ENCODE measurements around the gene DLGAP4.

The DLGAP4 gene

DNA sequence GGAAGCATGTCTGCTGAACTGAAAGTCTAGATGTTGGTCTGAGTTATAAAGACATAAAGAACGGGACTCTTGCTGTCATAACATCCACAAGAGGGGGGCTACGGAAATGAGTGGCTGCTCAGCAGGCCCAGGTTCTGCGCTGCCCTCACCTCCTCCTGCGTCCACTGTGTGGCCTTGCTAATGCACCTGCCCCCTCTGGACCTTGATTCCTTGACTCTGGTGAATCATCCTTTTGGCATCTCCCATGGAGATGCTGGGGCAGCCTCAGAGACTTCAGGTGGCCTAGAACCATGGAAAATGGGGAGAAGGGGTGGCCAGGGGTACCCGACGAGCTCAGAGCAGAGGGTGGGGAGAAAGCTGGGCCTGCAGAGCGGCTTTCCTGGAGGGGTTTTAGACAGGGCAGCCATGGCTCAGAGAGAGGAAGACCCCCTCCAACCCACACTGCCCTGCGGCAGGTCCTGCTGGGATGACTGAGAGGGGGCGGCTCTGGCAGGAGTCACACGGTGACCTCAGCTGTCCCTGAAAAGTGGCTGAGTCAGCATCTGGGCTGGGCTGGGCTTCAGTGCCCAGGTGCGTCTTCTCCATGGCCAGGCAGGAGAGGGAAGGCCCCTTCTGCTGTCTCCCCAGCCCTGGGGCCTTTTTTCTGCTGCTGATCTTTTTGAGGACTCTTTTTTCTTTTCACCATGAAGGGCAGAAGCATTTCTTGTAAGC is 46.9 kb downstream of the DLGAP4 start:
- no peak for DNase-seq (ENCODE audit: low read depth in 4 of 4, low spot score in 1 of 4)

DNA sequence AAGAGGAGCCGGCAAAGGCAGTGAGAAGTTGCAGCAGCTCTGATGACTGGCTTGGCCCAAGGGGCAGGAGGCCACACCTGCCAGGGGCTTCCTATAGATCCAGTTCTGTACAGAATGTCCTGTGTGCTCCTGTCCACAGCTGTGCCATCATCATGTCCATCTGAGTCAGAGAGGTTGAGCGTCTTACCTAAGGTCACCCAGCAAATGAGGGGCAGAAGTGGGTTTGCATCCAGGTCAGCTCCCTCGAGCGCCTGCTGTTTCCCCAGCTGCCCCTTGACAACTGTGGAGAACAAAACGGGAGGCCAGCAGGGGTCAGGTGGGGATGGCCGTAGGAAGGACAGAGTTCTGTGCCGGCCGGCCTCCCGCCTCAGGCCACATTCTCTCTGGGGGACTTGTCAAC is 47.6 kb downstream of the DLGAP4 start:
- DNase-seq (ENCODE audit: low read depth in 4 of 4, low spot score in 1 of 4) = no peak

DNA sequence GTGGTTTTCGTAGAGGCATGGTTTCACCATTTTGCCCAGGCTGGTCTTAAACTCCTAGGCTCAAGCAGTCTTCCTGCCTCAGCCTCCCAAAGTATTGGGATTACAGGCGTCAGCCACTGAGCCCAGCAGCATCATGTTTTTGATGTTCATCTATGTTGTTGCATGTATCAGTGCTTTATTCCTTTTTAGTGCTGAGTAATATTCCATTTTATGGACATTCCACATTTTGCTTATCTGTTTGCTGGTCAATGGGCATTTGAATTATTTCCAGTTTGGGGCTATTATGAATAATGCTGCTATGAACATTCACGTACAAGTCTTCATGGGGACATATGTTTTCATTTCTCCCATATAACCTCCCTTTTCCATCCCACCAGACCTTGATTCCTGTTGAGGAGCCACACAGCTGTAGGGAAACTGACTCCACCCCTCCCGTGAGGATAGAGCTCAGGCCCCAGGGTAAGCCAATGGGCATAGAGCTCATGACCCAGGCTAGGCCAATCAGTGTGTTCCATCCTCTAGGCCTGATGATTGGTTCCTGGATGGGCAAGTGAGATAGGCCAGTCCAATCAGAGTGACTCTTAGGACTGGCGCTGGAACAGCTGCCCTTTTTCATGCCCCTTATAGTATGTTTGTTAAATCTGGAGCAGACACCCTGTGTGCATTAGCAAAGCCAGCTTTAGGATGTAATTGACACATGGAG is 49.5 kb downstream of the DLGAP4 start:
- no peak for DNase-seq (ENCODE audit: low read depth in 4 of 4, low spot score in 1 of 4)

DNA sequence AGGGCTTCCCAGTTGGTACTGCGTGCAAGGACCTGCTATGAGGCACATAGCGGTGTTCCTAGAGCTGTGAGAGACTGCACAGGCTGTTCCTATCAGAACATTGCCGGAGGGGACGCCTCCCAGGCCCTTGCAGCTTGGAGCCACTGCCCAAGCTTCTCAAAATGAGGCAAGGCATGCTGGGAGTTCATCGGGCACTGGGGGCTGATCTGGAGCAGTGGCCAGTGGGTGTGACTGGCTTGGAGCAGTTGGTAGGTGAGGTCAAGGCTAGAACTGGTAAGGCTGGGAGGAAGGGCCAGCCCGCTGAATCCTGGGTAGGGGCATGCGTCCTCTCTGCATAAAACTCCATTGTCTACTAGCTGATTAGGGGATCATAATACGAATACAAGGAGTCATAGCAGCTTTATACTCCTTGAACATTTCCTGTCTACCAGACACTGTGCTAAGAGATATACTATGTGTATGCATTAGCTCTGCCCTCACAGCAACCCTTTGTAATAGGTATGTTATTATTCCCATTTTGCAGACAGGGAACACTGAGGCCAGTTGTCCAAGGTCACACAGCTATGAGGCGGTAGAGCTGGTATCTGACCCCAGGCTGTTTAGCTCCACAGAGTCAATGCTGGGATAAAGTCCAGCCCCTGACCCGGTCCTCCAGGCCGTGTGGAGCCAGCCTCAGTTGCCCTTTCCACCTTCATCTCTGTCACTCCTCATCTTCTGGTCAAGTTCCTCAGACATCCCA is 53.7 kb downstream of the DLGAP4 start:
- DNase-seq (ENCODE audit: low read depth in 4 of 4, low spot score in 1 of 4) = no peak

DNA sequence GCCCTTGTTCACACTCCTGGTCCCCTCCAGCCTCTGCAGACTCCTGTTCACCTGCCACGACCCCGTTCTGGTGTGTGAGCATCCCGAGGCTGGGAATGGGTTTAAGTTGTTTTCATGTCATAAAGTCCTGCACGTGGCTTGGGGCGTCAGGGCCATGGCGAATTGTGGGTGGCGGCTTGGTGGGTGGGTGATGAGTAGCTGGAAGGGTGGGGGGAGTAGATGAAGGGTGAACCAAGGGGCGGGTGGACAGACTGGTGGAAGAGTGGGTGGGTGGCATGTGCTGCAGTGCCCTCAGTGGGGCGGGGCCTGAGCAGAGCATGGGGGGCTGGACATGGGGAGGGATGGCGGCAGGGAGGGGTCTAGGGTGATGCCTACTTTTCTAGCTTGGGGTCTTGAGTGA is 54.3 kb downstream of the DLGAP4 start:
- DNase-seq (ENCODE audit: low read depth in 4 of 4, low spot score in 1 of 4) = no peak

DNA sequence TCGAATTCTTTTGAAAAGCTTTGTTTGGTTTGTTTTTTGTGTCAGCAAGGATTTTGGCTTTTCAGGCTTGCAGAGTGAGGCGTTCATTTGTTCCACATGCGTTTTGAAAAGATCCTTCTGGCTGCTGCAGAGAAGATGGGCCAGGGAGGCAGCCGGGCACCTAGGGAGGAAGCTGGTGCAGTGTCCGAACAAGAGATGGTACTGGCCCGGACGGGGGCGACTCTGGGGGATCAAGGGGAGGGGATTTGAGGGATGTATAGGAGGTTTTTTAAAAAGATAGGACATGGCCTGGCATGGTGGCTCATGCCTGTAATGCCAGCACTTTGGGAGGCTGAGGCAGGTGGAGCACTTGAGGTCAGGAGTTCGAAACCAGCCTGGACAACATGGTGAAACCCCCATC is 55.3 kb downstream of the DLGAP4 start:
- DNase-seq (ENCODE audit: low read depth in 4 of 4, low spot score in 1 of 4) = no peak

DNA sequence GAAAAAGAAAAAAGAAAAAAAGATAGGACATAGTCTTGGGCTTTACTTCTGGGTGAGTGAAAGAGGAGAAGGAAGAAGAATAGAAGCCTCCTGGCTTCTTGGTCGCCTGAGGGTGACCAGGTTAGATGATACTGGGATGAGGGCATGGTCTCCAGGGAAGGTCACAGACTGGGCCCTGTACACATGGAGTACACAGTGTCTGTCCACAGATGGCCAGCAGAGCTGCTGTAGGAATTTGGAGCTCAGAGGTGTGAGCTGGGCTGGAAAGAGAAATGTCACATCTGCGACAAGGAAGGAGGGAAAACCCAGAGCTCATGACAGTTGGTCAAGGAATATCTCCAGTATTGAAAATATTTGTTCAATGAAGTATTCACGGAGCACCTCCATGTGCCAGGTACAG is 56.1 kb downstream of the DLGAP4 start:
- DNase-seq (ENCODE audit: low read depth in 4 of 4, low spot score in 1 of 4) = no peak

DNA sequence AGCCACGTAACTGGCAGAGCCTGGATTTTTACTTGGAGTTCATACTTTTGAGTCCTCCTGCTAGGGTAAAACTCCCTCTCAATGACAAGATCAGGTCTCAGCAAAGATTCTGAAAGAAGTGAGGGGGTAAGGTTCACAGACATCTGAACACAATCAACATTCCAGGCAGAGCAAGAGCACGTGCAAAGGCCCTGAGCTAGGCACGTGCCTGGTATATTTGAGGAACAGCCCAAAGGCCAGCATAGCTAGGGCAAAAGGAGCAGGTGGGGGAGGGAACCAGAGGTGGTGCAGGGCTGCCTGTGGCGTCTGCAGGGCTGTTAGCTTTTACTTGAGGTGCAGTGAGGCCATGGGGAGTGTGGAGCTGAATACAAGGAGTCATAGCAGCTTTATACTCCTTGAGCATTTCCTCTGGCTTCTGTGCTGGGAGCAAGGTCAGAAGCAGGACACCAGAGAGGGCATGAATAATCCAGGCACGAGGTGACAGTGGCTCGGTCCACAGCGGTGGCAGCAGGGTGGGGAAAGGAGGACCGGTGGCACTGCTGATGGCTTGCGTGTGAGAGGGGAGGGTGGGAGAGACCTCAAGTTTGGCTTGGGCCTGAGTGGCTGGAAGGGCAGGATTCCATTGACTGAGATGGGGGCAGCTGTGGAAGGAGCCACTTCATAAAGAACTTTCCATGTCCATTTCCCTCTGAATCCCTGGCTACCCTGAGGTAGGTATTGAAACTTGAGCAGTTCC is 57.0 kb downstream of the DLGAP4 start:
- no peak for DNase-seq (ENCODE audit: low read depth in 4 of 4, low spot score in 1 of 4)

DNA sequence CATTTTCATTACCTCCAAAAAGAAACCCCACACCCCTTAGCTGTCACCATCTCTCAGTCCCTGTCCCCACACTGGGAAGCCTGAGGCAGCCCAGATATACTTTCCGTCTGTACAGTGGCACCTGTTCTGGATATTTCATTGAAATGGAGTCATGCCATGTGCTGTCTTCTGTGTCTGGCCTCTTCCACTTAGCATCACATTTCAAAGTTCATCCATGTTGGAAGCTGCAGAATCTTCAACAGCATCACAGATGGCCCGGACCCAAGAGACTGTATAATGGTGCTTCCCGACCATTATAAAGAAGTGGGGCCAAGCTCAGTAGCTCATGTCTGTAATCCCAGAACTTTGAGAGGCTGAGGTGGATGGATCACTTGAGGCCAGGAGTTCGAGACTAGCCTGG is 58.4 kb downstream of the DLGAP4 start:
- DNase-seq (ENCODE audit: low read depth in 4 of 4, low spot score in 1 of 4) = no peak

DNA sequence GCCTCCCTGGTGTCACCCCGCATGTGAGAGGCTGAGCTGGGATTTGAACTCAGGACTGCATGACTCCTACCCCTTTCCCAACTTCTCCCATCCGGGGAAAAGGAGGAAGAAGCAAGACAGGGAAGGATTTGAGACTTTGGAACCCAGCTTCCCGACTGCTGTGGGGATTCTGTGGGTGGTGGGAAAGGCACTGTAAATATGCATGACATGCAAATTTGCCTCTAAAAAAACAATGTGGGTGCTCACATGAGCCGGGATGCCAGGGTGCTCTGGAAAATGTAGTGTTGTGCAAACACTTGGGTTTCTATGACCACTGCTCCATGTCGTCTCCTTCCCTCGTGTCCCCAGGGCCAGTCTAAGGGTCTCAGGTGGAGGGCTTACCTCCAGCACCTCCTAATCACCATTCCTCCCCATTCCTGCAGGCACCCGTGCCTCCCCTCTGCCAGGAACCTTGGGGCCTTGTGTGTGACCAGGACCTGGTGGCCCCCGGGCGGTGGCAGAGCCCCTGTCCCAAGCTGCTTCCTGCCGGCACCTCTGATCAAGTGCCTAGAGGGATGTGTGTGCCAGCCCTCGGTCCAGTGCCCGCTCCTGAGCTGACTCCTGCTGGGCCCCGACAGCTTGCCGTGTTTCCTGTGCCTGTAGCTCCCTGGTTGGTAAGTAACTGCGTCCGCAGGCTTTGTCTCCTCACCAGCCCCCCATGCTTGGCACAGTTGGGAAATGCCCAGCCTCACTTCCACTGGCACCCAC is 60.7 kb downstream of the DLGAP4 start:
- DNase-seq (ENCODE audit: low read depth in 4 of 4, low spot score in 1 of 4) = no peak

DNA sequence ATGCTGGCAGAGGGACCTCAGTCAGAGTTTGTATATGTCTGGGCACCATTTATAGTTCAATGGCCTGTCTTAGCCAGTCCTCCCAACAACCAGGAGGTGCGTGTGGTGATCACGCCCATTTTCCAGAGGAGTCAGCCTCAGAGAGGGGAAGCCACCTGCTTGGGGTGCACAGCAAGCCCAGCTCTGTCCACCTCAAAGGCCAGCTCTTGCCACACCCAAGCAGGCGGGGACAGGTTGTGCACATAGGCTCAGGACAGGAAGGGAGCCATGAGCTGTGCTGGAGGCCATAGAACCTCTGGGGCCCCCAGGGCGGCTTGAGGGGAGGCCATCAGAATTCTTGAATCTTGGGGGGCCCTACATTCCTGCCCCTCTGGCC is 61.2 kb downstream of the DLGAP4 start:
- DNase-seq (ENCODE audit: low read depth in 4 of 4, low spot score in 1 of 4) = no peak

DNA sequence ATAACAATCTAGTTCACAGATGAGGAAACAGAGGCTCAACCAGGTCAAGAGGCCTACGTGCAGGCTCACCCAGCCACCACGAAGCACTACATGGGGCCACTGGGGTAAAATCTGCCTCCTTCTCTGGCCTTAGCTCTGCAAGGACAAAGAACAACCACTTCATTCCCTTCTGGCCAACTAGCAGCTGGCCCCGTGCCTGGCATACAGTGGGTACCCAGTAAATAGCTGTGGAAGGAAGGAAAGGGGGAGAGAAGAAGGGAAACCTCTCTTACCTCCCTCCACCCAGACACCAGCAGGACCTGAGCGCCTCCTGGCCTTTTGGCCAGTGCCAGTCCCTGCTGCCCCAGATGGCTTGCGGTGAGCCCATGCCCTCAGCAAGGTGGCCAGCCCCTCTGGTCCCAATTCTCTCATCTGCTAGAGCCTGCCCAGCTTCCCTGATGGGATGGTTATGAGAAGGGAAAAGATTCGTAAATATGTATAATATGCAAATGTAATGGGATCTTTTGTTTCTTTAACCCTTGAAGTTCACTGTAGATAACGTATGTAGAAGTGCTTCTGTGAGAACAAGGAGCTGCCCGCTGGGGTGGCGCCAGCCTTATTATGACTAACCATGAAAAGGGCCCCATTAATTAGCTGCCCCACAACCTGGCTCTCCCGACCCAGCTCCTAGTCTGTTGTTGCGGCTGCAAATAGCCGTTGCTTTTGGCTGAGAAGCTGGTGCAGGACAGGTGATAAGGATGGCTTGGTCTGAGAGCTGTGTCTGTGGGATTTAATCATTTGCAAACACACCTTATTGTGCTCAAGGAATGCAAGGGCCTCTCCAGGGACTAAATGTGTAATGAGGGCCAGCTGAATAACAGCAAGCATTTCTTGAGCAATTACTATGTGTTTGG is 62.0 kb downstream of the DLGAP4 start:
- DNase-seq (ENCODE audit: low read depth in 4 of 4, low spot score in 1 of 4) = no peak

DNA sequence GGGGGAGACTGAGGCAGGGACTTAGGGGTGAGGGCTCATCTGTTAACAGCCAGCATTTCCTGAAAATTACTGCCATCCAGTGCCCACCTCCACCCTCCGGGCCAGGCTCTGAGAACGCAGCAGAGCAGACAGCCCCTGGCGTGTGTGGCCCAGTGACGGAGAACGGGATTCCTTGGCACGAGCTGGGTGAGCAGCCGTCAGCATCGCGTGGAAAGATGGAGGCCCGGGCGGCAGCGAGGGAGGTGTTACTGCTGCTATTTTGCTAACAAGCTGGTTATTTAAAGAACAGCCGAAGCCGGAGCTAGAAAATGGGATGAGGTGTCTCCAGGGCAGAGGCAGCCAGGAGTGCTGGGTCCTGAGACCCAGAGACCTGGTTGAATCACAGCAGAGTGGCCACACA is 62.7 kb downstream of the DLGAP4 start:
- DNase-seq (ENCODE audit: low read depth in 4 of 4, low spot score in 1 of 4) = no peak

DNA sequence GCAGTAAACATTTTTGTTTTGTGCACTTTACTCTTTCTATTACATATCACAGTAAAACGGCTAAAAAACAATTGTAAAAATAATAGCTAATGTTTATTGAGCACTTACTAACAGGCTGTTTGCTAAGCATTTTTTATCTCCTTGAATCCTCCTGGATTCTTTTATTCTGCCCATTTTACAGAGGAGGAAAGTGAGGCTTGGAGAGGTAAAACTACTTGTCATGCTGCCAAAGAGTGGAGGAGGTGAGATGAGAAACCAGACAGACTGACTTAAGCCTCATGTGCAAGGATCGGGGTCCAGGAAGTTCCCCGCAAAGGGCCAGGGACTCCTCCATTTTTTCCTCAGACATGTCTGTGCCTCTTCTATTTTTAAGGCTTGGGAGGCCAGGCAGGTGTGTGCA is 63.6 kb downstream of the DLGAP4 start:
- DNase-seq (ENCODE audit: low read depth in 4 of 4, low spot score in 1 of 4) = no peak

DNA sequence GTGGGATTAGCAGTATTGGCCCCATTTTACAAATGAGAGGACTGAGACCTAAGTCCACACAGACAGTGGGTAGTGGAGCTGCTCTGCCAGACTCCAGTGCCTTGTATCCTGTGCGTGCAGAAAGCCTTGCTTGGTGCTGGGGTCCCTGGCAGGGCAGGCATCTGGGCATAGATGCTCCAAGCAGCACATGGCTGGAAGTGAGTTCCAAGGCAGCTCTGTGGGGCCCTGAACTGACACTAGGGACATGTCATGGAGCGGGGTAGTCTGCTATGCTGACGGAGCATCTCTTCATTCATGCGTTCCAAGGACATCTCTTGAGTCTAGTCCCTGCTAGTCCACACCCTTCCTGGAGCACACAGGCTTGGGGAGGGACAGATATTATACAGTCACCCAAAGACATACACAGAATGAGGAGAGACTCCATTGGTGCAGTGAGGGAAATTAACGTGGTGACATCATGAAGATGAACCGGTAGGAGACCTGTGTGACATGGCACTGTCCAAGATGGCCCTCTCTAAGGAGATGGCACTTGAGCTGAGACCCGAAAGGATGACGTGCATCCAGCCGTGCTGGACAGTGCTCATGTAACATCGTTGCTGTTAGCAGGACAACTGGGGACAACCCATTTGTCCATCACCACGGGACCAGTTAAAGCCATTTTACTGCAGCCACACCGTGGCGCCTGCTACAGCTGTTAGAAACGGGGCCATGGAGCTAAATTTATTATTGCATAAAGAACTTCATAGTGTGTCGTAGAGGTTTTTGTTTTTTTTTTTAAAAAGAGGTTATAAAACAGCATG is 65.1 kb downstream of the DLGAP4 start:
- no peak for DNase-seq (ENCODE audit: low read depth in 4 of 4, low spot score in 1 of 4)

DNA sequence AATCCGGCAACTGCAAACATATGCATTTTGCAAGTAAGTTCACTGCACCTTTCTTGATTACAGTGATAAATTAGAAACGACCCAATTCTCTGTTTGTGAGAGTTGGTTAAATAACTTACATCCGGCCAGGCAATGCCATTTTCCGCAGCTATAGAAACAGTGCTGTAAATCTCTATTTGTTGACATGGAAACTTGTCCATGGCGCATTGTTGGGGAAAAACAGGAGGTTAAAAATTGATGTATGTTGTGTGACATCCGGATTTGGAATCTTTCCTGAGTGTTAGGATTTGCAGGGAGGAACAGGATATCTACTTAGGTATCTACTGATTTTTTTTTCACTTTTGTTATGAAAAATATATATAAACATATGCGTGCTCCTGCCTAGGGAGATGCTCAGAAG is 66.5 kb downstream of the DLGAP4 start:
- DNase-seq (ENCODE audit: low read depth in 4 of 4, low spot score in 1 of 4) = no peak

DNA sequence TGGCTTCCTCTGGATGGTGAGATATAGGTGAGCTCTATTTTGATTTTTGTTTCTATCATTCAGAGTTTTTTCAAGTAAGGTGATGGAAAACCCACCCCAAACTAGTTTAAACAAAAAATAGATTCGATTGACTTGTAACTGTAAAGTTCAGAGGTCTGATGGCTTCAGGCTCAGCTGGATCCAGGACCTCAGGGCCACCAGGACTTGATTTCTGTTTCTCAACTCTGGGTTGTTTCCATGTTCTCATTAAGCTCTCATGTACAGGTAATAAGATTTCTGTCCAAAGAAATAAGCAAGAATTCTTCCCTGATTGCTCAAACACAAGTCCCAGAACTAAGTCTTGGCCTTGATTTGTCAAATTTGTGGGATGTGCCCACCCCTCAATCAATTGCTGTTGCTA is 67.0 kb downstream of the DLGAP4 start:
- no peak for DNase-seq (ENCODE audit: low read depth in 4 of 4, low spot score in 1 of 4)

DNA sequence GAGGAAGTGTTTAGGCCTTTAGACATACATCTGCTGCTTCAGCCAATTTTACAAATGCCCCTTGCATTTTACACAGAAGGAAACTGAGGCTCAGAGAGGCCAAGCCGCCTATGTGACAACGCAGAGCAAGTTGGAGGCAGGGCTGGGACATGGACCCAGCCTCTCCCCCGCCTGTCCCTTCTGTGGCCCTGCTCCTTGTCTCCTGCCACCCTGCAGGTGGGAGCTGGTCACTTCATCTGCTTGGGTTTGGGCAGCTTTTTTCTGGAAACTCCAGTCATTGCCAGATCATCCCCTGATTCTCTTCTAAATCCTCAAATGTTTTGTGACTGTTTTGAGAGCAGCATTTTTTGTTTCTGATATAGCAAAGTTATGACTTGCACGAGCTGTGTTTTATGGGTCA is 68.9 kb downstream of the DLGAP4 start:
- DNase-seq (ENCODE audit: low read depth in 4 of 4, low spot score in 1 of 4) = no peak
